HAP-1 (cell line): ENCODE results near the gene OR7G2.
"Not testable (repeated sequence)": the region's sequence is repeated elsewhere in the genome, so short reads cannot be mapped to it uniquely, and the experiment has no call there.

Experiments used
- DNase-seq, 2 experiments: peaks; one replicate each; pipeline ENCODE4 v3.0.0-alpha.2; 2016 to 2020; ENCODE audit warnings: low spot score in 2 of 2
- H3K27me3 ChIP-seq: fragments of 250-450 bp; sonication (Bioruptor Pico); 2 replicates; pipeline ENCODE4 v1.5.1; 2020; ENCODE audit warnings: low read depth, mild to moderate bottlenecking, moderate library complexity
- H3K36me3 ChIP-seq: fragments of 250-450 bp; sonication (Bioruptor Pico); replicated peaks from 2 replicates; pipeline ENCODE4 v1.5.1; 2020; ENCODE audit warnings: mild to moderate bottlenecking
- H3K4me1 ChIP-seq: fragments of 250-450 bp; sonication (Bioruptor Pico); 2 replicates; pipeline ENCODE4 v1.5.1; 2020; ENCODE audit warnings: mild to moderate bottlenecking
- H3K4me3 ChIP-seq: fragments of 250-450 bp; sonication (Bioruptor Pico); 2 replicates; pipeline ENCODE4 v1.5.1; 2020; ENCODE audit warnings: mild to moderate bottlenecking, moderate library complexity
- H3K9me3 ChIP-seq: fragments of 250-450 bp; sonication (Bioruptor Pico); 2 replicates; pipeline ENCODE4 v1.5.1; 2020; ENCODE audit warnings: mild to moderate bottlenecking, moderate library complexity
- in situ Hi-C: fragments of 300-500 bp; cut with MboI; formaldehyde crosslinking; loops from 3 replicates; pipeline ENCODE4 v1.14.3; 2020; ENCODE audit warnings: low sequenced_read_pairs, inconsistent platforms, mixed read lengths

OR7G2 gene

GRCh38 chr19:9060564-9061340 lies 46.5 kb downstream of the OR7G2 start:
- no peak for DNase-seq
- Histone ChIP-seq H3K4me3 (no peak overlapping the region), H3K27me3 (no peaks in the 10 kb centered on the region), H3K4me1 (no peaks in the 10 kb centered on the region), H3K36me3 (no peaks in the 10 kb centered on the region), H3K9me3 (no peaks in the 10 kb centered on the region)
- in situ Hi-C loops = no loop called here

- in situ Hi-C loops = no loop called here
- H3K9me3 ChIP-seq = no peaks in the 10 kb centered on the region
- no peak for DNase-seq
These were observed 48.2 kb downstream of the OR7G2 start for GRCh38 chr19:9058905-9059667.

GRCh38 chr19:9057505-9058258 lies 49.6 kb downstream of the OR7G2 start:
- no peaks in the 10 kb centered on the region for H3K36me3 ChIP-seq
- no peaks in the 10 kb centered on the region for H3K9me3 ChIP-seq
- in situ Hi-C loops = no loop called here
- DNase-seq = no peak
- no peaks in the 10 kb centered on the region for H3K4me1 ChIP-seq
- H3K27me3 ChIP-seq = no peaks in the 10 kb centered on the region
- H3K4me3 ChIP-seq = no peak overlapping the region

More at GRCh38 chr19:9058905-9059667, 48.2 kb downstream of the OR7G2 start:
- Histone ChIP-seq H3K36me3 (no peaks in the 10 kb centered on the region), H3K4me1 (no peaks in the 10 kb centered on the region), H3K27me3 (no peaks in the 10 kb centered on the region), H3K4me3 (no peak overlapping the region)

GRCh38 chr19:9056131-9056530 lies 51.1 kb downstream of the OR7G2 start:
- H3K36me3 ChIP-seq, H3K4me1 ChIP-seq, H3K27me3 ChIP-seq, H3K9me3 ChIP-seq, in situ Hi-C loops, DNase-seq, H3K4me3 ChIP-seq: not testable (repeated sequence)

GRCh38 chr19:9054765-9055164 lies 52.5 kb downstream of the OR7G2 start:
- no peaks in the 10 kb centered on the region for H3K36me3 ChIP-seq
- no peaks in the 10 kb centered on the region for H3K4me1 ChIP-seq
- in situ Hi-C loops = no loop called here
- H3K27me3 ChIP-seq = no peaks in the 10 kb centered on the region
- H3K9me3 ChIP-seq = no peaks in the 10 kb centered on the region
- peak in 1 of 2 experiments; percentile 29 for DNase-seq
- no peak overlapping the region for H3K4me3 ChIP-seq

GRCh38 chr19:9054207-9054606 lies 53.1 kb downstream of the OR7G2 start:
- H3K4me1 ChIP-seq = no peaks in the 10 kb centered on the region
- no peak for DNase-seq
- H3K4me3 ChIP-seq = no peak overlapping the region
- no peaks in the 10 kb centered on the region for H3K36me3 ChIP-seq
- H3K27me3 ChIP-seq = no peaks in the 10 kb centered on the region
- in situ Hi-C loops = no loop called here
- H3K9me3 ChIP-seq = no peaks in the 10 kb centered on the region

GRCh38 chr19:9053674-9054073 lies 53.6 kb downstream of the OR7G2 start:
- H3K4me1 ChIP-seq, in situ Hi-C loops, H3K9me3 ChIP-seq, H3K4me3 ChIP-seq, DNase-seq, H3K36me3 ChIP-seq, H3K27me3 ChIP-seq: not testable (repeated sequence)

- Histone ChIP-seq H3K27me3 (no peaks in the 10 kb centered on the region), H3K4me1 (no peaks in the 10 kb centered on the region), H3K4me3 (no peak overlapping the region), H3K36me3 (no peaks in the 10 kb centered on the region), H3K9me3 (no peaks in the 10 kb centered on the region)
- in situ Hi-C loops = no loop called here
- DNase-seq = no peak
These were observed 54.4 kb downstream of the OR7G2 start for GRCh38 chr19:9052894-9053293.
